ENCODE measurements around the gene TMCO1. TPM values are rescaled to one million over a fixed set of nuclear protein-coding genes. Genes with fewer than 3 reads are reported as not detected.
A peak's percentile ranks its signal among the peaks of the same experiment; 100 is the strongest.

The TMCO1 gene
- total and polyA plus RNA-seq, 2 of the 13 experiments (the other 11 are each of a cell fraction or from before 2014, with no cell fraction given) = 106 to 119 TPM

- TF ChIP-seq LRRFIP1 (CRISPR knock-in tag; conservative IDR thresholded peaks at IDR 0.05) (no peak), ZHX1 (CRISPR knock-in tag; IDR thresholded peaks at IDR 0.05; ENCODE audit: low read depth) (no peak), ARID5B (CRISPR knock-in tag; IDR thresholded peaks at IDR 0.05) (peak; percentile 56), ZSCAN29 (CRISPR knock-in tag; conservative IDR thresholded peaks at IDR 0.05) (0 out of 2 replicates have a peak, but pooled peaks have one; percentile 41), THAP11 (CRISPR knock-in tag; IDR thresholded peaks at IDR 0.05) (peak; percentile 96), ZBTB26 (CRISPR knock-in tag; IDR thresholded peaks at IDR 0.05; ENCODE audit: borderline replicate concordance) (peak; percentile 57; the same call in 1 of the 2 replicates), ZUFSP (CRISPR knock-in tag; IDR thresholded peaks at IDR 0.05; ENCODE audit: borderline replicate concordance) (no peak), ZNF7 (CRISPR knock-in tag; IDR thresholded peaks at IDR 0.05) (no peak), SKIL (CRISPR knock-in tag; IDR thresholded peaks at IDR 0.05; ENCODE audit: borderline replicate concordance) (no peak), SIN3A (IDR thresholded peaks at IDR 0.05; ENCODE audit: borderline replicate concordance, low read depth, low read length) (peak; percentile 96), ZNF839 (CRISPR knock-in tag; IDR thresholded peaks at IDR 0.05; ENCODE audit: borderline replicate concordance) (peak; percentile 87; the same call in 1 of the 2 replicates)
These were observed at the start of gene TMCO1 (continued) for GRCh38 chr1:165768513-165769394.

Data from HepG2 (cell line).